Tibial nerve (tissue), 4 donors: ENCODE measurements around the gene SMIM3.

Experiments used
- EP300 ChIP-seq, 2 donors: sonication (generic); formaldehyde crosslinking; IDR thresholded peaks; one replicate each; pipeline ENCODE4 v1.6.1; 2017; ENCODE audit warnings: antibody characterized with exemption in 2 of 2, mild to moderate bottlenecking in 1 of 2
- POLR2A ChIP-seq, 2 donors: fragments of 450-650 bp; IDR thresholded peaks; one replicate each; pipeline ENCODE4 v1.6.1; 2017; ENCODE audit warnings: antibody characterized with exemption in 2 of 2, mild to moderate bottlenecking in 2 of 2, moderate library complexity in 2 of 2
- TF ChIP-seq, protein P1 (sequence below), 5 experiments: fragments of 200-600 bp in 3 of 5; fragments of 450-650 bp in 2 of 5; sonication (generic) in 3 of 5; IDR thresholded peaks; one replicate each; pipeline ENCODE4 v1.5.1; 2016 to 2019; ENCODE audit warnings: antibody characterized with exemption in 5 of 5, mild to moderate bottlenecking in 3 of 5, moderate library complexity in 2 of 5

GRCh38 chr5:150750469-150750868 lies 28.1 kb upstream of the SMIM3 start:
- TF ChIP-seq, protein P1, sequence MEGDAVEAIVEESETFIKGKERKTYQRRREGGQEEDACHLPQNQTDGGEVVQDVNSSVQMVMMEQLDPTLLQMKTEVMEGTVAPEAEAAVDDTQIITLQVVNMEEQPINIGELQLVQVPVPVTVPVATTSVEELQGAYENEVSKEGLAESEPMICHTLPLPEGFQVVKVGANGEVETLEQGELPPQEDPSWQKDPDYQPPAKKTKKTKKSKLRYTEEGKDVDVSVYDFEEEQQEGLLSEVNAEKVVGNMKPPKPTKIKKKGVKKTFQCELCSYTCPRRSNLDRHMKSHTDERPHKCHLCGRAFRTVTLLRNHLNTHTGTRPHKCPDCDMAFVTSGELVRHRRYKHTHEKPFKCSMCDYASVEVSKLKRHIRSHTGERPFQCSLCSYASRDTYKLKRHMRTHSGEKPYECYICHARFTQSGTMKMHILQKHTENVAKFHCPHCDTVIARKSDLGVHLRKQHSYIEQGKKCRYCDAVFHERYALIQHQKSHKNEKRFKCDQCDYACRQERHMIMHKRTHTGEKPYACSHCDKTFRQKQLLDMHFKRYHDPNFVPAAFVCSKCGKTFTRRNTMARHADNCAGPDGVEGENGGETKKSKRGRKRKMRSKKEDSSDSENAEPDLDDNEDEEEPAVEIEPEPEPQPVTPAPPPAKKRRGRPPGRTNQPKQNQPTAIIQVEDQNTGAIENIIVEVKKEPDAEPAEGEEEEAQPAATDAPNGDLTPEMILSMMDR (IDR thresholded peaks at IDR 0.05) = no peak
- no peak for TF ChIP-seq EP300 (IDR thresholded peaks at IDR 0.05)
- no peak for TF ChIP-seq POLR2A (IDR thresholded peaks at IDR 0.05)
